GM12878 (cell line): ENCODE data around the gene ALG2. TPM values are rescaled to one million over a fixed set of nuclear protein-coding genes. Genes with fewer than 3 reads are reported as not detected.
A peak's percentile ranks its signal among the peaks of the same experiment; 100 is the strongest.

Experiments used
- ASH2L ChIP-seq: fragments of 300-600, 200-600 bp; sonication (generic); IDR thresholded peaks from 2 replicates; pipeline ENCODE4 v1.6.1; 2017; ENCODE audit warnings: low read depth, mild to moderate bottlenecking, borderline replicate concordance
- BACH1 ChIP-seq: fragments of 450-650 bp; IDR thresholded peaks from 2 replicates; pipeline ENCODE4 v1.6.1; 2017; ENCODE audit warnings: mild to moderate bottlenecking, borderline replicate concordance
- CHD2 ChIP-seq: IDR thresholded peaks from 2 replicates; pipeline ENCODE4 v1.6.1; 2011; ENCODE audit warnings: low read depth, low read length, improper control_type of control experiment, borderline replicate concordance
- E2F8 ChIP-seq: fragments of 450-650 bp; IDR thresholded peaks from 2 replicates; pipeline ENCODE4 v1.6.1; 2018; ENCODE audit warnings: mild to moderate bottlenecking, low read depth, moderate library complexity; ENCODE audit not compliant: partially characterized antibody
- HCFC1 ChIP-seq: fragments of 150-350 bp; IDR thresholded peaks from 2 replicates; pipeline ENCODE4 v1.6.1; 2014; ENCODE audit warnings: low read length
- HDAC2 ChIP-seq: fragments of 200-600 bp; sonication (generic); IDR thresholded peaks from 2 replicates; pipeline ENCODE4 v1.6.1; 2017
- MTA2 ChIP-seq: fragments of 450-650 bp; IDR thresholded peaks from 2 replicates; pipeline ENCODE4 v1.6.1; 2016; ENCODE audit warnings: low read depth, mild to moderate bottlenecking, moderate library complexity
- MXI1 ChIP-seq: fragments of 150-350 bp; IDR thresholded peaks from 2 replicates; pipeline ENCODE4 v1.6.1; 2011; ENCODE audit warnings: low read depth, mild to moderate bottlenecking, inconsistent platforms, low read length, improper control_type of control experiment
- NFIC ChIP-seq: IDR thresholded peaks from 2 replicates; pipeline ENCODE4 v1.6.1; 2012; ENCODE audit warnings: low read depth, mild to moderate bottlenecking, inconsistent platforms, low read length, moderate library complexity
- NR2C1 ChIP-seq: fragments of 450-650 bp; IDR thresholded peaks from 2 replicates; pipeline ENCODE4 v1.6.1; 2017; ENCODE audit warnings: antibody characterized with exemption, mild to moderate bottlenecking, moderate library complexity
- RBBP5 ChIP-seq: fragments of 200-600 bp; sonication (generic); conservative IDR thresholded peaks from 2 replicates; pipeline ENCODE4 v1.6.1; 2016
- SMAD1 ChIP-seq: fragments of 450-650 bp; IDR thresholded peaks from 2 replicates; pipeline ENCODE4 v1.6.1; 2018; ENCODE audit warnings: mild to moderate bottlenecking, low read depth; ENCODE audit not compliant: partially characterized antibody
- SREBF2 ChIP-seq: IDR thresholded peaks from 2 replicates; pipeline ENCODE4 v1.6.1; 2012; ENCODE audit warnings: mild to moderate bottlenecking, low read length
- USF2 ChIP-seq: IDR thresholded peaks from 2 replicates; pipeline ENCODE4 v1.6.1; 2011; ENCODE audit warnings: low read depth, low read length, improper control_type of control experiment, borderline replicate concordance
- ZNF384 ChIP-seq: IDR thresholded peaks from 2 replicates; pipeline ENCODE4 v1.6.1; 2012; ENCODE audit warnings: low read depth, mild to moderate bottlenecking, low read length, improper control_type of control experiment, borderline replicate concordance
- ZNF592 ChIP-seq: fragments of 450-650 bp; IDR thresholded peaks from 2 replicates; pipeline ENCODE4 v1.6.1; 2017; ENCODE audit warnings: mild to moderate bottlenecking, moderate library complexity
- polyA plus RNA-seq, 11 experiments: library from polyadenylated mRNA; depleted of rRNA in 4 of 11; unstranded in 6 of 11; stranded (reverse) in 5 of 11; fragments of >200 nt; fragmentation: Nextera tagmentation in 4 of 11; fragmentation: Illumina TruSeq in 1 of 11; extraction: Ambion mirVana in 4 of 11; extraction: Trizol in 1 of 11; gene quantifications; 1 replicate in 1 of 11; 2 replicates in 10 of 11; pipeline versions ENCODE4 v1.2.1 to v1.2.3, GENCODE V29; 2011 to 2016; ENCODE audit warnings: inconsistent platforms in 2 of 11, missing spikeins in 2 of 11, low read depth in 1 of 11
- total RNA-seq, 4 experiments: library from RNA; depleted of rRNA in 3 of 4; stranded (reverse); fragments of >200 nt in 3 of 4; fragmentation: Illumina TruSeq in 1 of 4; extraction: Trizol in 1 of 4; gene quantifications; 2 replicates each; pipeline versions ENCODE4 v1.2.1 to v1.2.3, GENCODE V29; 2013 to 2021
- TF ChIP-seq, protein P1 (sequence below): fragments of 450-650 bp; IDR thresholded peaks from 2 replicates; pipeline ENCODE4 v1.6.1; 2016; ENCODE audit warnings: mild to moderate bottlenecking
- TF ChIP-seq, protein P2 (sequence below): fragments of 450-650 bp; IDR thresholded peaks from 2 replicates; pipeline ENCODE4 v1.6.1; 2017; ENCODE audit warnings: antibody characterized with exemption, mild to moderate bottlenecking, moderate library complexity

The ALG2 gene
- total and polyA plus RNA-seq, 10 of the 15 experiments (the other 5 are each of a cell fraction or from before 2014, with no cell fraction given), result 8.8 to 52.5 (median 38.6) TPM

- TF ChIP-seq E2F8, result no peak
- TF ChIP-seq ZNF384, result no peak
- no peak for TF ChIP-seq MXI1
- TF ChIP-seq HCFC1, result no peak
- TF ChIP-seq SMAD1, result no peak
- peak; percentile 29; the same call in 1 of the 2 replicates for TF ChIP-seq NR2C1
- TF ChIP-seq, protein P1, sequence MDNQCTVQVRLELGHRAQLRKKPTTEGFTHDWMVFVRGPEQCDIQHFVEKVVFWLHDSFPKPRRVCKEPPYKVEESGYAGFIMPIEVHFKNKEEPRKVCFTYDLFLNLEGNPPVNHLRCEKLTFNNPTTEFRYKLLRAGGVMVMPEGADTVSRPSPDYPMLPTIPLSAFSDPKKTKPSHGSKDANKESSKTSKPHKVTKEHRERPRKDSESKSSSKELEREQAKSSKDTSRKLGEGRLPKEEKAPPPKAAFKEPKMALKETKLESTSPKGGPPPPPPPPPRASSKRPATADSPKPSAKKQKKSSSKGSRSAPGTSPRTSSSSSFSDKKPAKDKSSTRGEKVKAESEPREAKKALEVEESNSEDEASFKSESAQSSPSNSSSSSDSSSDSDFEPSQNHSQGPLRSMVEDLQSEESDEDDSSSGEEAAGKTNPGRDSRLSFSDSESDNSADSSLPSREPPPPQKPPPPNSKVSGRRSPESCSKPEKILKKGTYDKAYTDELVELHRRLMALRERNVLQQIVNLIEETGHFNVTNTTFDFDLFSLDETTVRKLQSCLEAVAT, result peak; percentile 83
- TF ChIP-seq ASH2L, result no peak
- no peak for TF ChIP-seq USF2
- TF ChIP-seq ZNF592, result no peak
- TF ChIP-seq HDAC2, result no peak
- no peak for TF ChIP-seq RBBP5
- no peak for TF ChIP-seq CHD2
- no peak for TF ChIP-seq NFIC
- no peak for TF ChIP-seq SREBF2
- TF ChIP-seq BACH1, result no peak
- no peak for TF ChIP-seq MTA2
- TF ChIP-seq, protein P2, sequence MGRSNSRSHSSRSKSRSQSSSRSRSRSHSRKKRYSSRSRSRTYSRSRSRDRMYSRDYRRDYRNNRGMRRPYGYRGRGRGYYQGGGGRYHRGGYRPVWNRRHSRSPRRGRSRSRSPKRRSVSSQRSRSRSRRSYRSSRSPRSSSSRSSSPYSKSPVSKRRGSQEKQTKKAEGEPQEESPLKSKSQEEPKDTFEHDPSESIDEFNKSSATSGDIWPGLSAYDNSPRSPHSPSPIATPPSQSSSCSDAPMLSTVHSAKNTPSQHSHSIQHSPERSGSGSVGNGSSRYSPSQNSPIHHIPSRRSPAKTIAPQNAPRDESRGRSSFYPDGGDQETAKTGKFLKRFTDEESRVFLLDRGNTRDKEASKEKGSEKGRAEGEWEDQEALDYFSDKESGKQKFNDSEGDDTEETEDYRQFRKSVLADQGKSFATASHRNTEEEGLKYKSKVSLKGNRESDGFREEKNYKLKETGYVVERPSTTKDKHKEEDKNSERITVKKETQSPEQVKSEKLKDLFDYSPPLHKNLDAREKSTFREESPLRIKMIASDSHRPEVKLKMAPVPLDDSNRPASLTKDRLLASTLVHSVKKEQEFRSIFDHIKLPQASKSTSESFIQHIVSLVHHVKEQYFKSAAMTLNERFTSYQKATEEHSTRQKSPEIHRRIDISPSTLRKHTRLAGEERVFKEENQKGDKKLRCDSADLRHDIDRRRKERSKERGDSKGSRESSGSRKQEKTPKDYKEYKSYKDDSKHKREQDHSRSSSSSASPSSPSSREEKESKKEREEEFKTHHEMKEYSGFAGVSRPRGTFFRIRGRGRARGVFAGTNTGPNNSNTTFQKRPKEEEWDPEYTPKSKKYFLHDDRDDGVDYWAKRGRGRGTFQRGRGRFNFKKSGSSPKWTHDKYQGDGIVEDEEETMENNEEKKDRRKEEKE, result no peak
These were observed 44.7 kb upstream of the ALG2 start (continued) for GRCh38 chr9:99266255-99267023.
